Activated CD8-positive, alpha-beta memory T cell treated with anti-CD3 and anti-CD28 coated beads for 4 hours (primary cell): Measurements from ENCODE around the gene MAP3K10.

Experiments
- DNase-seq, 2 donors: peaks; one replicate each; pipeline ENCODE4 v3.0.0-alpha.2; 2020; ENCODE audit warnings: low read depth in 2 of 2

Gene MAP3K10

DNA sequence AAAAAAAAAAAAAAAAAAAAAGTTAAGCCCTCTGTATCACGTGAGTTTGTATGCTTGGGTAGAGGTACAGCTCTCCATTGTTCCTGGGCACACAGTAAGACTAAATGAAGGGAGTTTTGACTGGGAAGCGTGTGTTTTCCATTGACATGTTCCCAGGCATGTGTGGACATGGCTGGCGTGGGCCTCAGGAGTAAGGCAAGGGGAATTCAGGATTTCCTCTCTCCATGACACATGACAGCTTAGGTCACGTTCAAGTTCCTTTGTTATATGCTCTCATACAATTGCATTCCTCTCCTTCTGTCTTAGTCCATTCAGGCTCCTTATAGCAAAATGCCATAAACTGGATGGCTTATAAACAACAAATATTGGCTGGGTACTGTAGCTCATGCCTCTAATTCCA, 17.1 kb upstream of the MAP3K10 start:
- no peak for DNase-seq

DNA sequence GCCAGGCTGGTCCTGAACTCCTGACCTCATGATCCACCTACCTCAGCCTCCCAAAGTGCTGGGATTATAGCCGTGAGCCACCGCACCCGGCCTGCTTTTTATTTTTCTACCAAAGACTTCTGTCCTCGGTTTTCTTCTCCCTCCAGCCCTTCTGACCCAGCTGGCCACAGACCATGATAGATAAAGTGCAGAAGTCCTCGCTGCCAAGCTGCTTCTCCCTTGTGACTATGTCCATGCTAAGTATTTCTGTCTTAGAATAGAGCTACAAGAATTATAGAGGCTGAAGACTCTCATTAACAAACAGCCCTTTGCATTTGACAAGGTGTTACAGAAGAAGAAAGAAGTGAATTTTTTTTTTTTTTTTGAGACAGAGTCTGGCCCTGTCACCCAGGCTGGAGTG, 15.4 kb upstream of the MAP3K10 start:
- no peak for DNase-seq

DNA sequence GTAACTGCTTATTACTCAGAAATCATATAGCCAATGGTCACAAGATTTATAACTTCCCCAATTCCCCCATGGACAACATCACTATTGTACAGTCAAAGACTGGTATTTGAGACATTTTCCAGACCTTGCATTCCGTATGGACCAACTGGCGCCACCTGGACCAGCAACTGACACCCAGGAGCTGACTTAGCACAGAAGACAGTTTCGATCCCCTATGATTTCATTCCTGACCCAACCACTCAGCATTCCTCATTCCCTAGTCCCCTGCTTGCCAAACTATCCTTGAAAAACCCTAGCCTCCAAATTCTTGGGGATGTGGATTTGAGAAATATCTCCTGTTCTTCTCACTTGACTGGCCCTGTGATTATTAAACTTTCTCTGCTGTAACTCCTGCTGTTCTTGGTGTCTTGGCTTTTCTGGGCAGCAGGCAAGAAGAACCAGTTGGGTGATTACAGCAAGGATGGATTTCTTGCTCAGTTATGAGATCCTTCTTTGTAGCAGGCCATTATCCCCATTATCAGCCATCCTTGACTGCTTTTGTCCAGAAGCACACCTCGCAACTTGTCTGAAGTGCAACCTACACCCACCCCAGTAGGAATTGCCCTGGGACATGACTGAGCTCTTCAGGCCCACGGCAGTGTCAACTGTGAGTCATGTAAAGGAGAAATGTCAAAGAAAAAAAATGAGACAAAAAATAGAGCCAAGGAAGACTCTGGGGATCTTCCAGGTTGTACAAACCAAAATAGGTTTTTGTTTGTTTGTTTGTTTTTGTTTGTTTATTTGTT, 13.7 kb upstream of the MAP3K10 start:
- no peak for DNase-seq

DNA sequence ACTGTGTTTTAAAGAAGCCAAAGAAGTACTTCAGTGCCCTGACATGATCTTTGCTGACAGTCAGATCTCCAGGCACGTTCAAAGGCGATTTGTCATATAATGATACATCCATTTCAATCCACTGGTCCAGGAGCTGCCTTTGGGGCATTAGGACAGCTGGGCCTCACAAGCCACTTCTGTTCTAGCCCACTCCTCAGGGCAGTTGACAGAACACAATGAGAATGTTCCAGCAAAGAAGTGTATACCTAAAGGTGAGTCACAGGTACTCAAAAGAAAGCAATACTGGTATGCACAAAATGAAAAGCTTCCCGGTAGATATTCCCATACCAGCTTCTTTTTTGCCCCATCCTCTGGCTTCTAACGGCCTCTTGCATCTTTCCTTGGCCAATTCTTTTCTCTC, 12.5 kb upstream of the MAP3K10 start:
- DNase-seq, result no peak

DNA sequence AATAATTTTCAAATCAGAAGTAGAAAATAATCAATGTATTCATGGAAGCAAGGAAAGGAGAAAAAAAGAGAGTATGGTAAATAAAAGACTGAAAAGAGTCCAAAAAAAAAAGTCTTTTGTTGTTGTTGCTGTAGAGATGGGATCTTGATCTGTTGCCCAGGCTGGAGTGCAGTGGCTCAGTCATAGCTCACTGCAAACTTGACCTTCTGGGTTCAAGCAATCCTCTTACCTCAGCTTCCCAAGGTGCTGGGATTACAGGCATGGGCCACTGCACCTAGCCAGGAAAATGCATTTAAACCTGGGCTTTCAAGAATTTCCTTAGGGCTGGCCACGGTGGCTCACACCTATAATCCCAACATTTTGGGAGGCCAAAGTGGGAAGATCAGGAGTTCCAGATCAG, 7.0 kb upstream of the MAP3K10 start:
- DNase-seq, result no peak

DNA sequence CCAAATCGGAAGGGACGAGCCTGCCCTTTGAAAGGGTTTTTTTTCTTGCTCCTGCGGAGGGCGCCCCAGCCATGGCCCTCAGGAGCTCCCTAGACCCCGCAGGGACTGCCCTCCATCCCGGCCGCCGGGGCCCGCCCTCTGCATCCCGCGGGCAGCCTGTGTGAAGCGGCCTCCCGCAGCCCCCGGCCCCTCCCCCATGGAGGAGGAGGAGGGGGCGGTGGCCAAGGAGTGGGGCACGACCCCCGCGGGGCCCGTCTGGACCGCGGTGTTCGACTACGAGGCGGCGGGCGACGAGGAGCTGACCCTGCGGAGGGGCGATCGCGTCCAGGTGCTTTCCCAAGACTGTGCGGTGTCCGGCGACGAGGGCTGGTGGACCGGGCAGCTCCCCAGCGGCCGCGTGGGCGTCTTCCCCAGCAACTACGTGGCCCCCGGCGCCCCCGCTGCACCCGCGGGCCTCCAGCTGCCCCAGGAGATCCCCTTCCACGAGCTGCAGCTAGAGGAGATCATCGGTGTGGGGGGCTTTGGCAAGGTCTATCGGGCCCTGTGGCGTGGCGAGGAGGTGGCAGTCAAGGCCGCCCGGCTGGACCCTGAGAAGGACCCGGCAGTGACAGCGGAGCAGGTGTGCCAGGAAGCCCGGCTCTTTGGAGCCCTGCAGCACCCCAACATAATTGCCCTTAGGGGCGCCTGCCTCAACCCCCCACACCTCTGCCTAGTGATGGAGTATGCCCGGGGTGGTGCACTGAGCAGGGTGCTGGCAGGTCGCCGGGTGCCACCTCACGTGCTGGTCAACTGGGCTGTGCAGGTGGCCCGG, 815 bp downstream of the MAP3K10 start:
- DNase-seq, result no peak

DNA sequence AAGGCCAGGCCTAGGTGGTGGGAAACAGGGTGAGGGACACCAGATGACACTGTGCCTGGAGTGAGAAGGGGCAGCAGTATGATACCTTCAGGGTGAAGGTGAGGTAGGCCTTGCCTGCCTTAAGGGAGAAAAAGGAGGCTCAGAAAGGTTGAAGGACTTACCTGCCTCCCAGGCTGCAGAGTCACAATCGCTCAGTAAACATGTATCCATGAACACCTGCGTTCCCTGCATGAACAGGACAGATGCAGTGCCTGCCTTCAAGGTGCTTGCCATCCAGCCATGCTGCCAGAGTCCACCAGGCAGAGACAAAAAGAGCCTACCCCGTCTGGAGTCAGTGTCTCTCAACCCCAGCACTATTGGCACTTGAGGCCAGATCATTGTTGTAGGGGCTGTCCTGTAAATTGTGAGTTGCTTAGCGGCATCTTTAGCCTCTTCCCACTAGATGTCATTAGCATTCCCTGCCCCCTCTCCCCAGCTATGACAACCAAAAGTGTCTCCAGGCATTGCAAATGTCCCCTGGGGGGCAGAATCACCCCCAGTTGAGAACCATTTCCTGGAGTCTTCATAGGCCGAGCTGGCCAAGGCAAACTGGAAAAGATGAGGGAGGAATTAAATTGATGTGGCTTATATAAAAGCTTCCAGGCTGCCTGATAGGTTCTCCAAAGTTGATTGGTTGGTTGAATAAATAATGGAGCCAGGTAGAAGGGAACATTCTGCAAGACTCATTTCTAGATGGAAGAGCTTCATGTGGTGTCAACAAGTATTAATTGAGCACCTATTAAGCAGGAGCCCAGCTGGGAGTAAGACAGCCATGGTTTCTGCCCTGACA, 1.7 kb downstream of the MAP3K10 start:
- DNase-seq, result no peak

DNA sequence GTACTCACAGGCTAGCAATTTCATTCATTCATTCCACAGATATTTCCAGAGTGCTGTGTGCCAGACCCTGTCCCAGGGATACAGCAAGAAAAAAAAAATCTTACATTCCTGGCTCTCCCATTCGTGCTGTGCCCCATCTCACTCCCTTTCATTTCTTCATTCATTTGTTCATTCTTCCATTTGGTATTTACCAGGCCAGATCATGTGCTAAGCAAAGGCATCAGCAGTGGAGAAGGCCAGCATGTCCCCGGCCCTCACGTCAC, 2.3 kb downstream of the MAP3K10 start:
- no peak for DNase-seq

DNA sequence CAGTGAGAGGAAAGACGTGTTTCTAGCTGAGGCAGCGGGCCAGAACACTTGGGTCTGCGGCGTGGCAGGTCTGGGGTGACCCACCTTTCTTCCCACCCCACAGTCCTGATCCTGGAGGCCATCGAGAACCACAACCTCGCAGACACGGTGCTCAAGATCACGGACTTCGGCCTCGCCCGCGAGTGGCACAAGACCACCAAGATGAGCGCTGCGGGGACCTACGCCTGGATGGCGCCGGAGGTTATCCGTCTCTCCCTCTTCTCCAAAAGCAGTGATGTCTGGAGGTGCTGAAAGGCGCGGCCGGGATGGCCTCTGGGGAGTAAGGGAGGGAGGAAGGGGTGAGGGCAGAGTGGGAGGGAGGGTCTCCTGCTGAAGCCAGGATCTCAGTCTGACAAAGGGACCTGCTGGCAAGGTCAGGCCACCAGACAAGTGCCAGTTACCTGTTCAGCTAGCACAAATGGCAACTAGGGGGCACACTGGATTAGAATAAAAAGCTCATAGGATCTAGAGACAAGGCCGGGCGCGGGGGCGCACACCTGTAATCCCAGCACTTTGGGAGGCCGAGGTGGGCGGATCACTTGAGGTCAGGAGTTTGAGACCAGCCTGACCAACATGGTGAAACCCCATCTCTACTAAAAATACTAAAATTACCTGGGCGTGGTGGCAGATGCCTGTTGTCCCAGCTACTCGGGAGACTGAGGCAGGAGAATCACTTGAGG, 7.2 kb downstream of the MAP3K10 start:
- no peak for DNase-seq

DNA sequence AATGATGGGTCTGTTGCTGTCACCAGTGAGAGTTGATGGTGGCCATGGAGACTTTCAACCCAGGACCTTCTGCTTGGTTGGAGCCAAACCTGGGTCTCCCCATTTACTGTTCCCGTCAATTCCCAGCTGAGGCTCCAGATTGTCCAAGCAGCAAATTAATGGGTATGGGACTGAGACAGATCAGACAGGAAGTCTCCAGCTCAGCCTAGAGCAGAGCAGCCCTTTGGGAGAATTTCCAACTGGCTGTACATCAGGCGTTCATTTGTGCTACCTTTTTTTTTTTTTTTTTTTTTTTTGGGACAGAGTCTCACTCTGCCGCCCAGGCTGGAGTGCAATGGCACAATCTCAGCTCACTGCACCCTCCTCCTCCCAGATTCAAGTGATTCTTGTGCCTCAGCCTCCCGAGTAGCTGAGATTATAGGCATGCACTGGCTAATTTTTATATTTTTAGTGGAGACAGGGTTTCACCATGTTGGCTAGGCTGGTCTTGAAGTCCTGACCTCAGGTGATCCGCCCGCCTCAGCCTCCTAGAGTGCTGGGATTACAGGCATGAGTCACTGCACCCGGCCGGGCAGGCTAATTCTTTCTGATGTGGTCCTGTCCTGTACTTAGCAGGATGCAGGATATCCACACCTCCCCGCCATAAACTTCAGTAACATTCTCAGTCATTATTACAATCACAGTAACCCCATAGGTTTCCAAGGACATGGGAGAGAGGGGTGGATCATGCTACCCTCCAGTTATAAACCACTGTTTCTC, 9.3 kb downstream of the MAP3K10 start:
- DNase-seq, result no peak

DNA sequence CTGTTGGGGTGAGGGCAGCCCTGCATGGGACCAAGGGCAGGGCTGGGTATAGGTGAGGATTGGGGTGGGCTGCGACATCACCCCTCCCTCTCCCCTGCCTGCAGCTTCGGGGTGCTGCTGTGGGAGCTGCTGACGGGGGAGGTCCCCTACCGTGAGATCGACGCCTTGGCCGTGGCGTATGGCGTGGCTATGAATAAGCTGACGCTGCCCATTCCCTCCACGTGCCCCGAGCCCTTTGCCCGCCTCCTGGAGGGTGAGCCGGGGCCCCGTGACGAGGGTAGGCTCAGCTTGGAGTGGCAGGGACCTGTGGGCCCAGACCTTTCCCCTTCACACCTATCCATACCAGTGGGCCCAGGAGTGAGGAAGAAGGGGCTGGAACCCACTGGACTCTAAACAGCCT, 13.2 kb downstream of the MAP3K10 start:
- DNase-seq, result no peak

DNA sequence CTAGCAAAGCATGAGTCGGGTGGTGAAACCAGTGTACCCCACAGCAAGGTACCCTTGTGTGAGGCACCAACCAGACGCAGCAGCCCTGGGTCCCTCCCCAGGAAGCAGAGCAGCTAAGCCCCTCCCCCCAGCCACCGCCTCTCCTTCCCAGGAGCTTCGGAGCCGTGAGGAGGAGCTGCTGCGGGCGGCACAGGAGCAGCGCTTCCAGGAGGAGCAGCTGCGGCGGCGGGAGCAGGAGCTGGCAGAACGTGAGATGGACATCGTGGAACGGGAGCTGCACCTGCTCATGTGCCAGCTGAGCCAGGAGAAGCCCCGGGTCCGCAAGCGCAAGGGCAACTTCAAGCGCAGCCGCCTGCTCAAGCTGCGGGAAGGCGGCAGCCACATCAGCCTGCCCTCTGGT, 14.5 kb downstream of the MAP3K10 start:
- no peak for DNase-seq

DNA sequence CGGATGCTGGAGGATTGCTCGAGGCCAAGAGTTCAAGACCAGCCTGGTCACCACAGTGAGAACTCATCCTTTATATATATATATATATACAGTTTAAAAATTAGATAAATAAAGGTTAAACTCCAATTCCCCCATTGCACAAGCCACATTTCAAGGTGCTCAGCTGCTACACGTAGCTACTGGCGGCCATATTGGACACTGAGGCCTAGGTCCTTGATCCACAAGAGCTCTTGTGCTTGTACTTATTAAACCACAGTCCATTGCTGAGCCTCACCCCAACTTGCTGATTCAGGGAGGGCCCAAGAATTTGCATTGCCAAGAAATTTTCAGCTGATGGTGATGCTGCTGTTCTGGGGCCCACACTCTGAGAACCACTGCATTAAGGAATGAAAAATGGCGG, 17.4 kb downstream of the MAP3K10 start:
- DNase-seq, result no peak

DNA sequence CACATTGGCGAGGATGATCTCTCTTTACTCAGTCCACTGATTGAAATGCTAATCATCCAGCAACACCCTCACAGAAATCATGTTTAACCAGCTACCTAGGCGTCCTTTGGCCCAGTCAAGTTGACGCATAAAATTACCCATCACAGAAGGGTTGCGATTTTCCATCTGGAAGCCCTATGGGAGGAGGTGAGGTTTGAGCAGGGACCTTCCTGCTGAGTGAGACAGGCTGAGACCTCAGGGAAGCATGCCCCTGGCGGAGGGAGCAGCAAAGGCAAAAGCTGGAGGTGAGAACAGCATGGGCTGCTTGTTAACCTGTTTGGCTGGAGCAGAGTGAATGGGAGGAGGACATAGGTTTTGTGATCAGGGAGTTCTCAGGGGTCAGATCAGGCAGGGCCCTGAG, 19.7 kb downstream of the MAP3K10 start:
- DNase-seq, result no peak

DNA sequence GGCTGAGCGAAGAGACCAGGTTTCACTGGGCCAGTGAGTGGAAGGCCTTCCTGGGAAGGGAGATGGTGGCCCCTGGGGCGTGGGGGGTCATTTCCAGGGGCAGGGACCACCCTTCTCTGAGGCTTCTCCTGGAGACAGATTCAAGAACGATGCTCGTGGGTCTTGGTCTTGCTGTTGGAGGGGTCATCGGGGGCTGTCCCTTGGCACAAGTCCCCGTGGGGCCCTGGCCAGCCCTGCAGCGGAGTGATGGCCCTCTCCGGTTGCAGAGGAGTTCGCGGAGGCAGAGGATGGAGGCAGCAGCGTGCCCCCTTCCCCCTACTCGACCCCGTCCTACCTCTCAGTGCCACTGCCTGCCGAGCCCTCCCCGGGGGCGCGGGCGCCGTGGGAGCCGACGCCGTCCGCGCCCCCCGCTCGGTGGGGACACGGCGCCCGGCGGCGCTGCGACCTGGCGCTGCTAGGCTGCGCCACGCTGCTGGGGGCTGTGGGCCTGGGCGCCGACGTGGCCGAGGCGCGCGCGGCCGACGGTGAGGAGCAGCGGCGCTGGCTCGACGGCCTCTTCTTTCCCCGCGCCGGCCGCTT, 22.1 kb downstream of the MAP3K10 start:
- no peak for DNase-seq

DNA sequence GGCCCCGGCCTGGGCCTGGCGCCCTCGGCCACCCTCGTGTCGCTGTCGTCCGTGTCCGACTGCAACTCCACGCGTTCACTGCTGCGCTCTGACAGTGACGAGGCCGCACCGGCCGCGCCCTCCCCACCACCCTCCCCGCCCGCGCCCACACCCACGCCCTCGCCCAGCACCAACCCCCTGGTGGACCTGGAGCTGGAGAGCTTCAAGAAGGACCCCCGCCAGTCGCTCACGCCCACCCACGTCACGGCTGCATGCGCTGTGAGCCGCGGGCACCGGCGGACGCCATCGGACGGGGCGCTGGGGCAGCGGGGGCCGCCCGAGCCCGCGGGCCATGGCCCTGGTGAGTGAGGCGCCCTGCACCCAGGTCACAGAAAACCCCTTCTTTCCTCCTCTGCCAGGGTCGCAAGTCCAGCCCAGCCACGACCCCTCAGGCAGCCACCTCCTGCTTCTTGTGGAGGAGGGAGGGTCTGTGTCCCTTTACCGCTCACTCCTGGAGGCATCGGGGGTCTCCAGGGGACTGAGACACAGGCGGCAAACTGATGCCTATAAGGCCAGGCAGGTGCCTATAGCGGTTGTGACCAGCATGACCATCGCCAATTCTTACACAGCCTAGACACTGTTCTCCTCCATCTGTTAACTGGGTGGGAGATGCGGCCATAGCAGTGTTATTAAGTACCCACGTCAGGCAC, 22.8 kb downstream of the MAP3K10 start:
- no peak for DNase-seq

DNA sequence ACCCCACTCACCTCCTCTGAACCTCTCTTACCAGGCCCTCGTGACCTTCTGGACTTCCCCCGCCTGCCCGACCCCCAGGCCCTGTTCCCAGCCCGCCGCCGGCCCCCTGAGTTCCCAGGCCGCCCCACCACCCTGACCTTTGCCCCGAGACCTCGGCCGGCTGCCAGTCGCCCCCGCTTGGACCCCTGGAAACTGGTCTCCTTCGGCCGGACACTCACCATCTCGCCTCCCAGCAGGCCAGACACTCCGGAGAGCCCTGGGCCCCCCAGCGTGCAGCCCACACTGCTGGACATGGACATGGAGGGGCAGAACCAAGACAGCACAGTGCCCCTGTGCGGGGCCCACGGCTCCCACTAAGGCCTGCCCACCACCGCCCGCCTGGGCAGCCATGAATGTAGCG, 23.7 kb downstream of the MAP3K10 start:
- DNase-seq, result no peak

DNA sequence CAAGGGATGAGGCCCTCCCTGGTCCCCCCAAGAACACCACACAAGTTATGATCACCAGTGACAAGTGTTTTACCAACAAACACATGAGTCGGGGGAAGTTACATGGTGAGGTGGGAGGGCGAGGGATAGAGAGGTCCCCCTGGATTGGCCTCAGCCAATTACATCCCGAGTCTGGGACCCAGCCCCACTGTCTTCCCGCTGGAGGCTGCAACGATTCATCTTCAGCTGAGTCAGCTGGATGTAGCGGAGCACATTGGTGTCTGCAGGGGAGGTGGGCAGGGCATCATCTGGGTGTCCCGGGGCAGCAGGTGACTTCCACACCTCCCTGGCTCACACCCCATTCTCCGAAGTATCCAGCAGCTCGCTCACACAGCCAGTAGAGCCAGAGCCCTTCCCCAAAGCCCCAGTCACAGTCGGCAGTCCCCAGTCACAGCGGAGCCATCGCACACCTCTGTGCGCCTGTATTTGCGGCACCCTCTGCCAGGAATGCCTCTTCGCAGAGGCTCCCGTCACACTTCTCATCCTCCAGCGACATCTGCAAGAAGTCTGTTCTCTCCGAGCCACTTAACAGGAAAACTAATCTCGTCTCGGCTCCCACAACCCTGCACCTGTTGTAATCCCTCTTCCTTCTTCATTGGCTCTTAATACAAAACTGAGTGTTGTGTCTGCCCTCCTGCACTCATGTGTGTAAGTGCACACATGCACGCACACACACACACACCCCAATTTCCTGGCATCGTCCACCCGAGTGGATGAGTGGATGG, 25.0 kb downstream of the MAP3K10 start:
- DNase-seq, result no peak

DNA sequence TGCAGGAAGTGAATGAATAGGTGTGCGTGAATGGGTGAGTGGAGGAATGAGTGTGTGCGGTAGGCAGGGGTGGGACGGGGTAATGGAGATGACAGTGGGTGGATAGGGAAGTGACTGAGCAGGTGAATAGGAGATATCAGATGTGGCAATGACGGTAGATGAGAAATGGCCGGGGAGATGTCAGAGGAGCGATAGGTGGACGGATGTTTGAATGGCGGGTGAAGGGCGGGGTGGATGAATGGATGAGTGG, 25.5 kb downstream of the MAP3K10 start:
- no peak for DNase-seq
